GM23338 (cell line): ENCODE measurements around the gene GPR176. TPM values are rescaled to one million over a fixed set of nuclear protein-coding genes. Genes with fewer than 3 reads are reported as not detected.

Source experiments
- ATAC-seq: fragments of 200-7000 bp; cut with Tn5 transposase; 3 replicates; pipeline ENCODE4 v1.9.1; 2020
- DNase-seq: peaks from one replicate; pipeline ENCODE4 v3.0.0-alpha.2; 2015; ENCODE audit warnings: low spot score
- H2AFZ ChIP-seq: fragments of 200-600 bp; sonication (generic); 2 replicates; pipeline ENCODE4 v1.8.0; 2016; ENCODE audit warnings: antibody characterized with exemption, mild to moderate bottlenecking, moderate library complexity
- H3F3A ChIP-seq: fragments of 200-600 bp; sonication (generic); replicated peaks from 2 replicates; pipeline ENCODE4 v1.8.0; 2017; ENCODE audit warnings: antibody characterized with exemption, mixed run types, low read depth
- H3K27ac ChIP-seq: fragments of 200-600 bp; sonication (generic); 2 replicates; pipeline ENCODE4 v1.6.1; 2016; ENCODE audit warnings: low read depth
- H3K27me3 ChIP-seq: fragments of 200-600 bp; sonication (generic); 2 replicates; pipeline ENCODE4 v1.8.0; 2016; ENCODE audit warnings: mild to moderate bottlenecking, mixed run types, moderate library complexity; ENCODE audit not compliant: insufficient read depth
- H3K36me3 ChIP-seq: fragments of 200-600 bp; sonication (generic); 2 replicates; pipeline ENCODE4 v1.8.0; 2016; ENCODE audit warnings: mild to moderate bottlenecking; ENCODE audit not compliant: insufficient read depth
- H3K4me1 ChIP-seq: fragments of 200-600 bp; sonication (generic); 2 replicates; pipeline ENCODE4 v1.8.0; 2016; ENCODE audit warnings: mild to moderate bottlenecking, moderate library complexity; ENCODE audit not compliant: insufficient read depth
- H3K4me2 ChIP-seq: fragments of 200-600 bp; sonication (generic); 2 replicates; pipeline ENCODE4 v1.7.1; 2017; ENCODE audit warnings: mixed run types
- H3K4me3 ChIP-seq: fragments of 200-600 bp; sonication (generic); 2 replicates; pipeline ENCODE4 v1.6.1; 2016; ENCODE audit warnings: mixed run types
- H3K79me2 ChIP-seq: fragments of 200-600 bp; sonication (generic); replicated peaks from 2 replicates; pipeline ENCODE4 v1.8.0; 2017; ENCODE audit warnings: mild to moderate bottlenecking; ENCODE audit not compliant: insufficient read depth
- H3K9me2 ChIP-seq: fragments of 200-600 bp; sonication (generic); 2 replicates; pipeline ENCODE4 v1.8.0; 2017; ENCODE audit not compliant: insufficient read depth
- H4K20me1 ChIP-seq: fragments of 200-600 bp; sonication (generic); replicated peaks from 2 replicates; pipeline ENCODE4 v1.8.0; 2017; ENCODE audit warnings: mild to moderate bottlenecking; ENCODE audit not compliant: insufficient read depth
- H3K27ac Mint-ChIP-seq: 2 replicates; pipeline ENCODE4 v1.8.0; 2020; ENCODE audit warnings: inconsistent platforms, mild to moderate bottlenecking, moderate library complexity, mixed read lengths
- H3K27me3 Mint-ChIP-seq: 3 replicates; pipeline ENCODE4 v1.8.0; 2022; ENCODE audit warnings: low read depth, mild to moderate bottlenecking, moderate library complexity, mixed read lengths, inconsistent platforms; ENCODE audit not compliant: insufficient read depth, poor library complexity
- H3K36me3 Mint-ChIP-seq: 3 replicates; pipeline ENCODE4 v1.8.0; 2021; ENCODE audit warnings: low read depth, mild to moderate bottlenecking, inconsistent platforms, moderate library complexity, mixed read lengths
- H3K4me1 Mint-ChIP-seq: 3 replicates; pipeline ENCODE4 v1.8.0; 2020; ENCODE audit warnings: mild to moderate bottlenecking, inconsistent platforms, mixed read lengths
- H3K4me3 Mint-ChIP-seq: 3 replicates; pipeline ENCODE4 v1.8.0; 2021; ENCODE audit warnings: moderate library complexity, mild to moderate bottlenecking, inconsistent platforms, mixed read lengths
- H3K9me3 Mint-ChIP-seq: 3 replicates; pipeline ENCODE4 v1.8.0; 2020; ENCODE audit warnings: moderate library complexity, mild to moderate bottlenecking, inconsistent platforms, mixed read lengths
- CREB1 ChIP-seq: fragments of 250-450 bp; sonication (Bioruptor Pico); IDR thresholded peaks from 2 replicates; pipeline ENCODE4 v1.5.0; 2020; ENCODE audit warnings: low read depth, mild to moderate bottlenecking, moderate library complexity
- EZH2phosphoT487 ChIP-seq: fragments of 200-600 bp; sonication (generic); IDR thresholded peaks from one replicate; pipeline ENCODE4 v1.8.1; 2018; ENCODE audit warnings: antibody characterized with exemption; ENCODE audit not compliant: unreplicated experiment
- NANOG ChIP-seq: IDR thresholded peaks from 2 replicates; pipeline ENCODE4 v1.6.1; 2016; ENCODE audit warnings: antibody characterized with exemption, borderline replicate concordance
- POLR2AphosphoS5 ChIP-seq: IDR thresholded peaks from 2 replicates; pipeline ENCODE4 v1.6.1; 2016; ENCODE audit warnings: antibody characterized with exemption, low read depth
- ZNF114 ChIP-seq: fragments of 250-450 bp; sonication (Bioruptor Pico); IDR thresholded peaks from 2 replicates; pipeline ENCODE4 v1.5.0; 2020; ENCODE audit warnings: mild to moderate bottlenecking, moderate library complexity
- ZNF331 ChIP-seq: fragments of 250-450 bp; sonication (Bioruptor Pico); IDR thresholded peaks from 2 replicates; pipeline ENCODE4 v1.5.0; 2020; ENCODE audit warnings: low read depth, mild to moderate bottlenecking, moderate library complexity
- polyA plus RNA-seq: library from polyadenylated mRNA; unstranded; fragments of >200 nt; fragmentation: Nextera tagmentation; extraction: Ambion mirVana; gene quantifications from 2 replicates; pipeline ENCODE4 v1.2.1, GENCODE V29; 2016
- total RNA-seq: library from RNA; depleted of rRNA; stranded (reverse); fragments of >200 nt; shearing (Covaris generic); gene quantifications from 2 replicates; pipeline ENCODE4 v1.2.3, GENCODE V29; 2014
- TF ChIP-seq, protein P1 (sequence below), 2 experiments: fragments of 200-600 bp in 1 of 2; sonication (generic) in 1 of 2; conservative IDR thresholded peaks; 2 replicates each; pipeline versions ENCODE4 v1.5.1 to v1.6.1; 2016 to 2017; ENCODE audit warnings: antibody characterized with exemption in 2 of 2, low read depth in 2 of 2, mild to moderate bottlenecking in 2 of 2, moderate library complexity in 1 of 2
- TF ChIP-seq, protein P2 (sequence below): IDR thresholded peaks from 2 replicates; pipeline ENCODE4 v1.6.1; 2016; ENCODE audit warnings: antibody characterized with exemption
- TF ChIP-seq, protein P3 (sequence below): IDR thresholded peaks from one replicate; pipeline ENCODE4 v1.6.1; 2018; ENCODE audit warnings: antibody characterized with exemption; ENCODE audit not compliant: unreplicated experiment

GPR176 gene
- total and polyA plus RNA-seq, 2 experiments from 2014 or later: 60.0 to 248 TPM

DNA sequence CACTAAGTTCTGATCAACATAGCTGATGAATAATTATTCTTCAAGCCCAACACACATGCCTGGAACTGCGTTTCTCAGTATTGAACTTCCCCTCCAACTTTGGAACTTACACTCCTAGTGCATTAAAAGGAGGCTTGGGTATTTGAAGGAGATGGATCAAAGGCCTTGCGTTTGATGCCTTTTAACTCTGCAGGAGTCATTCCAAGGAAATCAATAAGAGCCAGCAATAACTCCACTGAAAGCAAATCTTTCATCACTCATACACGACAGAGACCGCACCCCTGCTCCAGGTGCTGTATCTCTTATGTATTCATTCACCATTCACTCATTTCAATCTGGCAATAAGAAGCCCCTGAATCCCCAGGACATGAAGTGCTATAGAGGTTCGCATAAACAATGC is 123.5 kb downstream of the GPR176 start:
- H3K4me3 Mint-ChIP-seq: no peak overlapping the region
- Histone ChIP-seq H3K9me2 (peaks cover 6% of the 10 kb centered on the region; the same call in 1 of the 2 replicates), H3K4me2 (0 out of 2 replicates have a peak overlapping the region, but pooled peaks have one; percentile 20), H2AFZ (no peak overlapping the region), H3K4me1 (peaks cover 12% of the 10 kb centered on the region; the same call in 1 of the 2 replicates), H4K20me1 (peaks cover 7% of the 10 kb centered on the region), H3K36me3 (peaks cover 22% of the 10 kb centered on the region), H3K27me3 (no peaks in the 10 kb centered on the region), H3K4me3 (no peak overlapping the region), H3F3A (0 out of 2 replicates have a peak, but pooled peaks cover 14% of the 10 kb centered on the region), H3K27ac (peak overlapping the region; percentile 46), H3K79me2 (no peaks in the 10 kb centered on the region; the same call in 1 of the 2 replicates)
- peaks cover 51% of the 10 kb centered on the region for H3K4me1 Mint-ChIP-seq
- TF ChIP-seq, protein P1, sequence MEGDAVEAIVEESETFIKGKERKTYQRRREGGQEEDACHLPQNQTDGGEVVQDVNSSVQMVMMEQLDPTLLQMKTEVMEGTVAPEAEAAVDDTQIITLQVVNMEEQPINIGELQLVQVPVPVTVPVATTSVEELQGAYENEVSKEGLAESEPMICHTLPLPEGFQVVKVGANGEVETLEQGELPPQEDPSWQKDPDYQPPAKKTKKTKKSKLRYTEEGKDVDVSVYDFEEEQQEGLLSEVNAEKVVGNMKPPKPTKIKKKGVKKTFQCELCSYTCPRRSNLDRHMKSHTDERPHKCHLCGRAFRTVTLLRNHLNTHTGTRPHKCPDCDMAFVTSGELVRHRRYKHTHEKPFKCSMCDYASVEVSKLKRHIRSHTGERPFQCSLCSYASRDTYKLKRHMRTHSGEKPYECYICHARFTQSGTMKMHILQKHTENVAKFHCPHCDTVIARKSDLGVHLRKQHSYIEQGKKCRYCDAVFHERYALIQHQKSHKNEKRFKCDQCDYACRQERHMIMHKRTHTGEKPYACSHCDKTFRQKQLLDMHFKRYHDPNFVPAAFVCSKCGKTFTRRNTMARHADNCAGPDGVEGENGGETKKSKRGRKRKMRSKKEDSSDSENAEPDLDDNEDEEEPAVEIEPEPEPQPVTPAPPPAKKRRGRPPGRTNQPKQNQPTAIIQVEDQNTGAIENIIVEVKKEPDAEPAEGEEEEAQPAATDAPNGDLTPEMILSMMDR (conservative IDR thresholded peaks at IDR 0.05; ENCODE audit: low read depth in 2 of 2): no peak
- TF ChIP-seq, protein P2, sequence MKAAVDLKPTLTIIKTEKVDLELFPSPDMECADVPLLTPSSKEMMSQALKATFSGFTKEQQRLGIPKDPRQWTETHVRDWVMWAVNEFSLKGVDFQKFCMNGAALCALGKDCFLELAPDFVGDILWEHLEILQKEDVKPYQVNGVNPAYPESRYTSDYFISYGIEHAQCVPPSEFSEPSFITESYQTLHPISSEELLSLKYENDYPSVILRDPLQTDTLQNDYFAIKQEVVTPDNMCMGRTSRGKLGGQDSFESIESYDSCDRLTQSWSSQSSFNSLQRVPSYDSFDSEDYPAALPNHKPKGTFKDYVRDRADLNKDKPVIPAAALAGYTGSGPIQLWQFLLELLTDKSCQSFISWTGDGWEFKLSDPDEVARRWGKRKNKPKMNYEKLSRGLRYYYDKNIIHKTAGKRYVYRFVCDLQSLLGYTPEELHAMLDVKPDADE: no peak
- TF ChIP-seq NANOG (no peak), ZNF114 (CRISPR knock-in tag) (no peak), ZNF331 (no peak), CREB1 (CRISPR knock-in tag) (no peak), POLR2AphosphoS5 (no peak)
- TF ChIP-seq, protein P3, sequence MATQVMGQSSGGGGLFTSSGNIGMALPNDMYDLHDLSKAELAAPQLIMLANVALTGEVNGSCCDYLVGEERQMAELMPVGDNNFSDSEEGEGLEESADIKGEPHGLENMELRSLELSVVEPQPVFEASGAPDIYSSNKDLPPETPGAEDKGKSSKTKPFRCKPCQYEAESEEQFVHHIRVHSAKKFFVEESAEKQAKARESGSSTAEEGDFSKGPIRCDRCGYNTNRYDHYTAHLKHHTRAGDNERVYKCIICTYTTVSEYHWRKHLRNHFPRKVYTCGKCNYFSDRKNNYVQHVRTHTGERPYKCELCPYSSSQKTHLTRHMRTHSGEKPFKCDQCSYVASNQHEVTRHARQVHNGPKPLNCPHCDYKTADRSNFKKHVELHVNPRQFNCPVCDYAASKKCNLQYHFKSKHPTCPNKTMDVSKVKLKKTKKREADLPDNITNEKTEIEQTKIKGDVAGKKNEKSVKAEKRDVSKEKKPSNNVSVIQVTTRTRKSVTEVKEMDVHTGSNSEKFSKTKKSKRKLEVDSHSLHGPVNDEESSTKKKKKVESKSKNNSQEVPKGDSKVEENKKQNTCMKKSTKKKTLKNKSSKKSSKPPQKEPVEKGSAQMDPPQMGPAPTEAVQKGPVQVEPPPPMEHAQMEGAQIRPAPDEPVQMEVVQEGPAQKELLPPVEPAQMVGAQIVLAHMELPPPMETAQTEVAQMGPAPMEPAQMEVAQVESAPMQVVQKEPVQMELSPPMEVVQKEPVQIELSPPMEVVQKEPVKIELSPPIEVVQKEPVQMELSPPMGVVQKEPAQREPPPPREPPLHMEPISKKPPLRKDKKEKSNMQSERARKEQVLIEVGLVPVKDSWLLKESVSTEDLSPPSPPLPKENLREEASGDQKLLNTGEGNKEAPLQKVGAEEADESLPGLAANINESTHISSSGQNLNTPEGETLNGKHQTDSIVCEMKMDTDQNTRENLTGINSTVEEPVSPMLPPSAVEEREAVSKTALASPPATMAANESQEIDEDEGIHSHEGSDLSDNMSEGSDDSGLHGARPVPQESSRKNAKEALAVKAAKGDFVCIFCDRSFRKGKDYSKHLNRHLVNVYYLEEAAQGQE: no peak
- no peak overlapping the region for H3K27ac Mint-ChIP-seq
- no peak for DNase-seq
- no peak for ATAC-seq
- H3K9me3 Mint-ChIP-seq: no peaks in the 10 kb centered on the region
- H3K27me3 Mint-ChIP-seq: peaks cover 19% of the 10 kb centered on the region
- peaks cover 38% of the 10 kb centered on the region for H3K36me3 Mint-ChIP-seq

DNA sequence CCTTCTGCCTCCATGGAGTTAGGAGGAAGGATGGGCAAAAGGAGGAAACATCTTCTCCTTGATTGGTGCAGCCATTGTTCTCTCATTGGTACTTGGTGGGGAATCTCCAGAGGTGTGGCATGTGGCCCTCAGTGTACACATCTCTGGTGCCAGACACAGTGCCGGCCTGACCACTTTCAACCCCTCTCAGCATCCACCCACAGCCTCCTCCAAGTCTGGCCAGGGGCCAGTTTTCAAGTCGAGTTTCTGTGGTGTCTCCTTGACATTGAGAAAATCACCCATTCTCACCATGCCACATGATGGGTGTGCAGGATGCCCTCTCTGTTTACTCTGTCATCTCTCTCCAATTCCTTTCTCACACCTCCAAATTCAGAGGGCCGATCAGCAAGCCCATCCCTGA is 124.6 kb downstream of the GPR176 start:
- H3K4me1 ChIP-seq: peaks cover 12% of the 10 kb centered on the region; the same call in 1 of the 2 replicates
- peaks cover 11% of the 10 kb centered on the region for H3K27me3 Mint-ChIP-seq
- no peak overlapping the region for H2AFZ ChIP-seq
- H3K4me1 Mint-ChIP-seq: peaks cover 51% of the 10 kb centered on the region
- no peaks in the 10 kb centered on the region for H3K9me3 Mint-ChIP-seq
- H3K27ac Mint-ChIP-seq: no peak overlapping the region
- peak overlapping the region; percentile 21; the same call in 1 of the 2 replicates for H3K27ac ChIP-seq
- DNase-seq: no peak
- ATAC-seq: no peak; the same call in 2 of the 3 replicates
- H3K4me3 ChIP-seq: no peak overlapping the region
- no peak overlapping the region for H3K4me2 ChIP-seq
- 0 out of 2 replicates have a peak, but pooled peaks cover 14% of the 10 kb centered on the region for H3F3A ChIP-seq
- peaks cover 27% of the 10 kb centered on the region for H3K36me3 Mint-ChIP-seq
- H3K27me3 ChIP-seq: no peaks in the 10 kb centered on the region
- peaks cover 14% of the 10 kb centered on the region; the same call in 1 of the 2 replicates for H3K36me3 ChIP-seq
- no peak overlapping the region for H3K4me3 Mint-ChIP-seq
- H3K9me2 ChIP-seq: peaks cover 6% of the 10 kb centered on the region; the same call in 1 of the 2 replicates
- H4K20me1 ChIP-seq: peaks cover 5% of the 10 kb centered on the region
- H3K79me2 ChIP-seq: no peaks in the 10 kb centered on the region
- TF ChIP-seq ZNF331: no peak
- no peak for TF ChIP-seq EZH2phosphoT487
- TF ChIP-seq NANOG: no peak
- TF ChIP-seq CREB1 (CRISPR knock-in tag): no peak
- no peak for TF ChIP-seq POLR2AphosphoS5
- TF ChIP-seq ZNF114 (CRISPR knock-in tag): no peak
- TF ChIP-seq, protein P2: no peak
- TF ChIP-seq, protein P1 (conservative IDR thresholded peaks at IDR 0.05; ENCODE audit: low read depth in 2 of 2): no peak
